Activated naive CD4-positive, alpha-beta T cell treated with anti-CD3 and anti-CD28 coated beads, Interleukin-2, amount 50 U/mL, for 72 hours (primary cell): Measurements from ENCODE around the gene SLC22A23. TPM values are rescaled to one million over a fixed set of nuclear protein-coding genes. Genes with fewer than 3 reads are reported as not detected.

Source experiments
- ATAC-seq, 2 donors: fragments of 150-1000 bp; cut with Tn5 transposase; 2 replicates each; pipeline ENCODE4 v1.10.0; 2021; ENCODE audit warnings: mild to moderate bottlenecking in 2 of 2, moderate library complexity in 2 of 2
- DNase-seq, 2 donors: peaks; one replicate each; pipeline ENCODE4 v3.0.0; 2021 to 2022; ENCODE audit warnings: low spot score in 2 of 2
- H3K27ac Mint-ChIP-seq, 2 donors: one replicate each; pipeline ENCODE4 v1.8.0; 2022; ENCODE audit warnings: mild to moderate bottlenecking in 2 of 2, mixed read lengths in 2 of 2
- H3K36me3 Mint-ChIP-seq, 2 donors: one replicate each; pipeline ENCODE4 v1.8.0; 2022; ENCODE audit warnings: mixed read lengths in 2 of 2
- H3K9me3 Mint-ChIP-seq, 2 donors: one replicate each; pipeline ENCODE4 v1.8.0; 2022; ENCODE audit warnings: mixed read lengths in 2 of 2
- total RNA-seq, 2 donors: library from RNA; stranded (reverse); gene quantifications; one replicate each; pipeline ENCODE4 v1.2.3, GENCODE V29; 2022

Gene SLC22A23
- total RNA-seq, 2 donors from 2014 or later: 0.27 to 0.72 TPM

DNA sequence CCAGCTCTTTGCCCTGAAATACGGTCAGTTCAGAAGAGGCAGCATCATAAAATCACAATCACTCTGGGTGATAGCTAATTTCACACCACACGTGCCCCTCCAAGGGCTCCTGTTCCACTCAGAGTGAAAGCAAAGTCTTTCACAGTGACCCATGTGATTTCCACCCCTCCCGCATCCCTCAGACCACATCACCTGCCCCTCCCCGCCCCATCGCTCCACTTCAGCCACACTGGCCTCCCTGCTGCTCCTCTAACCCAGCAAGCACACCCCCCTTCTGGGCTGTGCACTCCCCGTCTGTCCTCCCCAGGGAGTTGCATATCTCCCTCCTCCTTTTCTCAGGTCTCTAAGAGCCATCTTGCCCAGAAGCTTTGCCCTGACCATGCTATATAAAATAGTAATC, 123.6 kb downstream of the SLC22A23 start:
- ATAC-seq (no peak), DNase-seq (no peak)
- H3K9me3 Mint-ChIP-seq: no peaks in the 10 kb centered on the region
- H3K27ac Mint-ChIP-seq: peak overlapping the region in 1 of 2 donors; percentile 40
- no peaks in the 10 kb centered on the region for H3K36me3 Mint-ChIP-seq

- H3K27ac Mint-ChIP-seq: no peak overlapping the region
- ATAC-seq (no peak), DNase-seq (no peak)
- no peaks in the 10 kb centered on the region for H3K36me3 Mint-ChIP-seq
- H3K9me3 Mint-ChIP-seq: no peaks in the 10 kb centered on the region
Measured at GRCh38 chr6:3331971-3332370, 124.9 kb downstream of the SLC22A23 start.

DNA sequence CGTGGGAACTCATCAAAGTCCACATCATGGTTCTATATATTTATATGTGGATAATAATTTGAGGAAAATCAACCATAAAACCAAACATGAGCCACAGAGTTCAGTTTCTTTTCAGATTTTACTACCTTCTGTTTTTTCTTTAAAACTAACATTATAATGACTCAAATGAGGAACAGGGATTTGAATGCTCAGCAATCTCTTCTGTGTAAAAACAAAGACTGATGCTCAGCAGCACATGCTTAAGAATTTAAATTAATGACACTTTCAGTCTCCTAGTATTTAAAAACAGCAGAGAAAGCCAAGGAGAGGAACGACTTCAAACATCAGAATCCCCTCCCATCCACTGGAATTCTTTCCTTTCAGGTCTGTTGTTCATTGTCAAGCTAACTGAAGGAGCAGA, 125.4 kb downstream of the SLC22A23 start:
- H3K9me3 Mint-ChIP-seq: no peaks in the 10 kb centered on the region
- DNase-seq (no peak), ATAC-seq (no peak)
- H3K27ac Mint-ChIP-seq: no peak overlapping the region
- no peaks in the 10 kb centered on the region for H3K36me3 Mint-ChIP-seq

- ATAC-seq (no peak), DNase-seq (no peak)
- Mint-ChIP-seq H3K36me3 (no peaks in the 10 kb centered on the region), H3K27ac (peak overlapping the region in 1 of 2 donors; percentile 50), H3K9me3 (no peaks in the 10 kb centered on the region)
Measured at GRCh38 chr6:3330199-3330598, 126.7 kb downstream of the SLC22A23 start.

GRCh38 chr6:3329393-3330051, 127.3 kb downstream of the SLC22A23 start:
- Mint-ChIP-seq H3K36me3 (no peaks in the 10 kb centered on the region), H3K9me3 (no peaks in the 10 kb centered on the region), H3K27ac (no peak overlapping the region)
- ATAC-seq (no peak), DNase-seq (no peak)

DNA sequence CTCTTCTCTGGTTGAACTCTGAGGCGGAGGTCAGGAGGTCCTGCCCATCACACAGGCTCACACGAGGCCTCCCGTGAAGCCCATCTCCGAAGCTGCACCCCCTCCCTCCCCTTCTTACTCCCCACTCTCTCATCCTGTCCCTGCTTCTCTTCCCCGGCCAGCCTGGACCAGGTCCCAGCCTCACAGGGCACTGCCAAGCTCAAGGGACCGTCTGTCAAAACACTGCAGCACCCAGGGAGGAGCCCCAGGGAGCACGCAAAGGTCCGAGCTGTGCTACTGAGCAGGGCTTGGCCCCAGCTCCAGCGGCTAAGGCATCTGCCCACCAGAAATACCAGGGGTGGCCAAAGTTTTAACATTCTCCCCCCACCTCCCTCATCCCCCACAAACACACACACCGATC, 128.1 kb downstream of the SLC22A23 start:
- Mint-ChIP-seq H3K9me3 (no peaks in the 10 kb centered on the region), H3K36me3 (no peaks in the 10 kb centered on the region), H3K27ac (no peak overlapping the region)
- DNase-seq (no peak), ATAC-seq (no peak)

DNA sequence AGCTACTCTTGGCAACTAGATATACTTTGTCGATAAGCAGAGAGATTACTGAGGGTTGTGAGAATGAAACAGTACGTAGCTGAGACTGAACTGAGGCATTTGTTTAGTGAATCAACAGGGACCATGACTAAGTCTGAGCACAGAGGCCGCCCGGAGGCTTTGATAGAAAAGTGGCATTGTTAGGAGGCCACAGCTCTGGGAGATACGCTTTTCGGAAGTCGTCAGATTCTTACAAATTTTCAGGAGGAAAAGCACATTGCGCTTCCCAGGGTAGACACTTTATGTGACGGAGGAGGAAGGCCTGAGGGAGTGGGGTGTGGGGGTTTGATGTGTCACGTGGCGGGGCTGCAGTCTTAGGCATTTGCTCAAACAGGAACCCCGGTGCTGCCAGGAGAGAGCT, 128.7 kb downstream of the SLC22A23 start:
- no peak for ATAC-seq
- no peak overlapping the region for H3K27ac Mint-ChIP-seq
- H3K9me3 Mint-ChIP-seq: no peaks in the 10 kb centered on the region
- DNase-seq: no peak
- H3K36me3 Mint-ChIP-seq: no peaks in the 10 kb centered on the region

- no peaks in the 10 kb centered on the region for H3K36me3 Mint-ChIP-seq
- no peak for DNase-seq
- ATAC-seq: no peak
- no peak overlapping the region for H3K27ac Mint-ChIP-seq
- no peaks in the 10 kb centered on the region for H3K9me3 Mint-ChIP-seq
Measured at GRCh38 chr6:3327403-3327802, 129.4 kb downstream of the SLC22A23 start.

- ATAC-seq: no peak
- Mint-ChIP-seq H3K27ac (no peak overlapping the region), H3K9me3 (no peaks in the 10 kb centered on the region), H3K36me3 (no peaks in the 10 kb centered on the region)
- DNase-seq: no peak
Measured at GRCh38 chr6:3326981-3327380, 129.9 kb downstream of the SLC22A23 start.

GRCh38 chr6:3326184-3326971, 130.5 kb downstream of the SLC22A23 start:
- no peak for DNase-seq
- Mint-ChIP-seq H3K9me3 (no peaks in the 10 kb centered on the region), H3K36me3 (no peaks in the 10 kb centered on the region), H3K27ac (no peak overlapping the region)
- ATAC-seq: no peak

DNA sequence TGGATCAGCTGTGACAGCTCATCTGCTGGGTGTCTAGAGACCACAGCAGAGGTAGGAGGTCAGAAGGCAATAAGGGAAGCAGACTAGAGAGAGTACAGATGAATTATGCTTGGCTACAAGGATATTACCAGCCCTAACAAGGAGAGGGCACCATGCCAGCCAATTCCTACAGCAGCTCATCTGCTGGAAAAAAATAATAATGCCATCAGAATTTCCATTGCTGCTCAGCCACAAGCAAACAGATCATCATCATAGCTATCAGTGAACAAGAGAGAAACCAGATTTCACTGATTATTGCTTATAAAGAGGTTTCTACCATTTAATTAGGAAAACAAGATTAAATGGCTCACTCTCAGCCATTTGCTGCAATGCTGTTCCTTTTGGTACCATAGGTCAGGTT, 131.6 kb downstream of the SLC22A23 start:
- Mint-ChIP-seq H3K27ac (no peak overlapping the region), H3K9me3 (no peaks in the 10 kb centered on the region), H3K36me3 (no peaks in the 10 kb centered on the region)
- no peak for DNase-seq
- ATAC-seq: no peak

GRCh38 chr6:3324262-3324942, 132.4 kb downstream of the SLC22A23 start:
- H3K27ac Mint-ChIP-seq: no peak overlapping the region
- DNase-seq: no peak
- H3K9me3 Mint-ChIP-seq: no peaks in the 10 kb centered on the region
- H3K36me3 Mint-ChIP-seq: no peaks in the 10 kb centered on the region
- ATAC-seq: peak; percentile 89 to 90

GRCh38 chr6:3323696-3324261, 133.1 kb downstream of the SLC22A23 start:
- Mint-ChIP-seq H3K36me3 (no peaks in the 10 kb centered on the region), H3K9me3 (no peaks in the 10 kb centered on the region), H3K27ac (no peak overlapping the region)
- no peak for DNase-seq
- ATAC-seq: no peak

DNA sequence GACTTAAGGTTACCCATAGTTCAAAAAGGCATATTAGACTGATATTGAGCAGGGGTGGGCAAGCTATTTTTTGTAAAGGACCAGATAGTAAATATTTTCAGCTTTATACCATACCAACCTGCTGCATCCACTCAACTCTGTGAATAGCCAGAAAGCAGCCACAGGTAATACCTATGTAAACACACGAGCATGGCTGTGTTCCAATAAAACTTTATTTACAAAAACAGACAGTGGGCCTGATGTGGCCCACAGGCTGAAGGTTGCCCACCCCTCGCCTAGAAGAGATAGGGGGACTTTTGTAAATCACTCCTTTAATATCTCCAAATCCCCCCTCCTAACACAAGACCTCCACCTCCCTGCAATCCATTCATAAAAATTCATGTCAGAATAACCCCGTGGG, 133.7 kb downstream of the SLC22A23 start:
- ATAC-seq (no peak), DNase-seq (no peak)
- Mint-ChIP-seq H3K36me3 (no peaks in the 10 kb centered on the region), H3K9me3 (no peaks in the 10 kb centered on the region), H3K27ac (no peak overlapping the region)

GRCh38 chr6:3322366-3322890, 134.4 kb downstream of the SLC22A23 start:
- H3K27ac Mint-ChIP-seq: no peak overlapping the region
- H3K9me3 Mint-ChIP-seq: no peaks in the 10 kb centered on the region
- DNase-seq (no peak), ATAC-seq (no peak)
- H3K36me3 Mint-ChIP-seq: no peaks in the 10 kb centered on the region

GRCh38 chr6:3321875-3322274, 135.0 kb downstream of the SLC22A23 start:
- Mint-ChIP-seq H3K27ac (no peak overlapping the region), H3K36me3 (no peaks in the 10 kb centered on the region), H3K9me3 (no peaks in the 10 kb centered on the region)
- DNase-seq: no peak
- ATAC-seq: no peak

DNA sequence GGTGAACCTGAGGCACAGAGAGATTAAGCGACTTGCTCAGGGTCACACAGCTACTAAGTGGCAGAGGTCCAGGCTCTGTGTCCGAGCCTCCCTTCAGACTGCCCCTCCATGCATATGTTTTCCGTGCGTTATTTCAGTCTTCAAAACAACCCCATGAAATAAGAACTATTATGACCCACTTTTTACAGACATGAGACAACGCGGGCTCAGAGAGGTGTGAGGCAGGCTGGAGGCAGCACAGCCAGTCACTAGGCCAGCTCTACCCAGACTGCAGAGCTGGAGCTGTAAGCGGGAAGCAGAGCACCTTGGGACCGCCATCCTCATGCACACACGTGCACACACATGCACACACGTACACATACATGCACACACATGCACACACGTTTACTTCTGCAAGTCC, 135.8 kb downstream of the SLC22A23 start:
- DNase-seq (no peak), ATAC-seq (no peak)
- no peak overlapping the region for H3K27ac Mint-ChIP-seq
- no peaks in the 10 kb centered on the region for H3K9me3 Mint-ChIP-seq
- H3K36me3 Mint-ChIP-seq: no peaks in the 10 kb centered on the region
